Fibroblast of lung (primary cell): Measurements from ENCODE around the gene MTM1.

Source experiments
- CTCF ChIP-seq, 2 donors: IDR thresholded peaks in 1 of 2; conservative IDR thresholded peaks in 1 of 2; 1 replicate in 1 of 2; 2 replicates in 1 of 2; pipeline ENCODE4 v1.5.1; 2011 to 2012; ENCODE audit warnings: low read length in 2 of 2, control low read depth in 1 of 2, inconsistent platforms in 1 of 2, low read depth in 1 of 2, mild to moderate bottlenecking in 1 of 2
- EZH2 ChIP-seq: IDR thresholded peaks from 2 replicates; pipeline ENCODE4 v1.5.1; 2012; ENCODE audit warnings: low read length, control low read depth, mild to moderate bottlenecking; ENCODE audit errors: missing control alignments

GRCh38 chrX:150690126-150690525 lies 121.7 kb downstream of the MTM1 start:
- TF ChIP-seq CTCF (conservative IDR thresholded peaks at IDR 0.05 in 1 of 2, IDR thresholded peaks at IDR 0.05 in 1 of 2; ENCODE audit: low read depth in 1 of 2, low read length in 2 of 2) (no peak), EZH2 (no peak)
